ENCODE results near the gene CSNK1G2.

The CSNK1G2 gene

DNA sequence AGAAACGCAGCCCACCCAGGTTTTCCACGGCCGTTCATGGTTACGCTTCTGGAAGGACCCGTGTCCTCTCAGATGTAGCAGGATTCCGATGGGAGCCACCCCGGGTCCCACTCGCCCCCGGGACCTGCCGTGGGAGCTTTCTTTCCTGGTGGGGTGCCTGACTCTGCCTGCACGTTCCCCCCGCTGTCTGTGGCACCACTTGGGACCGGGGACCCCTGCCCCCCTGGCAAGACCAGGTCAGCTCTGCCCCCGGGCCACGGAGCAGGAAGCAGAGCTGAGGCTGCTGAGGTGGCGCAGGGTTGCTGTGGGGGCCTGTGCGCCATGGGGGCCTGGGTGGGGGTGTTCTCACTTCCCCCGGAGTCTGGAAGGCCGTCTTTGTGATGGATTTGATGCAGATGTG, 12.1 kb downstream of the CSNK1G2 start:
- H3K36me3 ChIP-seq (ENCODE audit: control insufficient read depth, insufficient read depth, low read length), result peaks cover 4% of the 10 kb centered on the region

DNA sequence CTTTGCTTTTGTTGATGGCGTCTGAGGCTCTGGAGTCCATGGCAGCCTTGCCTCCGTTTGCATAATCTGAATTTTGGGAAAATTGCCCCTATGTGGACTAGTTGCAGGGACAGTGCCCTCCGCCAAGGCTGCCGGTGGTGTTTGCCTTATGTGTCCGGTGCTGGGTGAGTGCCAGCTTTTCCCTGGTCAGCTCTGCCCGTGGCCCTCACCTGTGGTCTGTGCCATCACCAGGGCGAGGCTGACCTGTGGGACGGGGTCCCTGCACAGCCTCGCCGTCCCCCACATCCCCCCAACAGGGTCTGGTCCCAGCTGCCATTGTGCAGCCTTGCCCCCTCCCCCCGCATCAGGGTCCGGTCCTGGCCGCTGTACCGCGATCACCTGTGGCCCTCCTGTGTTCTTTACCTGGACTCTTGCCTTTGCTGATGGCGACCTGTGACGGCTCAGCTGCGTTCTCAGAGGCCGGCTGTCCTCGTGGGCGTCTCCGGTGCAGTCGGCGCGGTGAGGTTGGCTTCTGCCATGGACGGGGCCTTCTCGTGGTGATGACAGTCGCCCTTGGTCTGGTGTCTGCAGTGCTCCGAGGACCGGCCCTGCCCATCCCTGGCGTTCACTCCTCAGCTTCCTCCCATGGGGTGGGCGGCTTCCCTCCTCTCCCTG, 12.6 kb downstream of the CSNK1G2 start:
- no peaks in the 10 kb centered on the region for H3K27me3 ChIP-seq (ENCODE audit: control insufficient read depth, insufficient read depth, low read length)
- H3K4me3 ChIP-seq (ENCODE audit: low read length), result no peak overlapping the region
- no peaks in the 10 kb centered on the region for H3K4me1 ChIP-seq (ENCODE audit: control insufficient read depth, insufficient read depth, low read length)
- H3K27ac ChIP-seq (ENCODE audit: low read depth, low read length), result no peak overlapping the region
- H3K36me3 ChIP-seq (ENCODE audit: control insufficient read depth, insufficient read depth, low read length), result peaks cover 4% of the 10 kb centered on the region
- no peak overlapping the region for H3K9ac ChIP-seq (ENCODE audit: low read length)

More for the DNA sequence above, 12.1 kb downstream of the CSNK1G2 start:
- H3K4me1 ChIP-seq (ENCODE audit: control insufficient read depth, insufficient read depth, low read length), result no peaks in the 10 kb centered on the region
- no peak overlapping the region for H3K9ac ChIP-seq (ENCODE audit: low read length)
- H3K4me3 ChIP-seq (ENCODE audit: low read length), result no peak overlapping the region
- H3K27ac ChIP-seq (ENCODE audit: low read depth, low read length), result no peak overlapping the region
- H3K27me3 ChIP-seq (ENCODE audit: control insufficient read depth, insufficient read depth, low read length), result no peaks in the 10 kb centered on the region

DNA sequence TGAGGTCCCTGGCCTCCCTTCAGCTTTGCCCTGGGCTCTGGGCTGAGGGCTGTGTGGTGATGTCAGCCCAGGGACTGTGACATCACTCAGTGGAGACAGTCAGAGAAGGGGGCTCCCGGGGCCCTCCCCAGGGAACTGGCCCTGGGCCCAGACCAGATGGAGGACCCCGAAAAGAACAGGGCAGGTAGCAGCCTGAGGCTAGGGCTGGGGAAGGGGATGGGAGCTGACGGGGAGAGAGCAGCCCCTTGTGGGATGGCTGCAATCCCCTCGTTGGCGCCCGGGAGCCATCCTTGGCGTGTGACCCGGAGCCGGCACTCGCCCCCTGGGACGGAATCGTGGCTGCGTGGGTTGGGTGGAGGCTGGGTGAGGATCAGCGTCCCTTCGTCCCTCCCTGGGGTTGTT, 13.6 kb downstream of the CSNK1G2 start:
- H3K27me3 ChIP-seq (ENCODE audit: control insufficient read depth, insufficient read depth, low read length), result no peaks in the 10 kb centered on the region
- H3K9ac ChIP-seq (ENCODE audit: low read length), result no peak overlapping the region
- no peaks in the 10 kb centered on the region for H3K4me1 ChIP-seq (ENCODE audit: control insufficient read depth, insufficient read depth, low read length)
- no peak overlapping the region for H3K27ac ChIP-seq (ENCODE audit: low read depth, low read length)
- H3K36me3 ChIP-seq (ENCODE audit: control insufficient read depth, insufficient read depth, low read length), result peaks cover 4% of the 10 kb centered on the region
- H3K4me3 ChIP-seq (ENCODE audit: low read length), result no peak overlapping the region

DNA sequence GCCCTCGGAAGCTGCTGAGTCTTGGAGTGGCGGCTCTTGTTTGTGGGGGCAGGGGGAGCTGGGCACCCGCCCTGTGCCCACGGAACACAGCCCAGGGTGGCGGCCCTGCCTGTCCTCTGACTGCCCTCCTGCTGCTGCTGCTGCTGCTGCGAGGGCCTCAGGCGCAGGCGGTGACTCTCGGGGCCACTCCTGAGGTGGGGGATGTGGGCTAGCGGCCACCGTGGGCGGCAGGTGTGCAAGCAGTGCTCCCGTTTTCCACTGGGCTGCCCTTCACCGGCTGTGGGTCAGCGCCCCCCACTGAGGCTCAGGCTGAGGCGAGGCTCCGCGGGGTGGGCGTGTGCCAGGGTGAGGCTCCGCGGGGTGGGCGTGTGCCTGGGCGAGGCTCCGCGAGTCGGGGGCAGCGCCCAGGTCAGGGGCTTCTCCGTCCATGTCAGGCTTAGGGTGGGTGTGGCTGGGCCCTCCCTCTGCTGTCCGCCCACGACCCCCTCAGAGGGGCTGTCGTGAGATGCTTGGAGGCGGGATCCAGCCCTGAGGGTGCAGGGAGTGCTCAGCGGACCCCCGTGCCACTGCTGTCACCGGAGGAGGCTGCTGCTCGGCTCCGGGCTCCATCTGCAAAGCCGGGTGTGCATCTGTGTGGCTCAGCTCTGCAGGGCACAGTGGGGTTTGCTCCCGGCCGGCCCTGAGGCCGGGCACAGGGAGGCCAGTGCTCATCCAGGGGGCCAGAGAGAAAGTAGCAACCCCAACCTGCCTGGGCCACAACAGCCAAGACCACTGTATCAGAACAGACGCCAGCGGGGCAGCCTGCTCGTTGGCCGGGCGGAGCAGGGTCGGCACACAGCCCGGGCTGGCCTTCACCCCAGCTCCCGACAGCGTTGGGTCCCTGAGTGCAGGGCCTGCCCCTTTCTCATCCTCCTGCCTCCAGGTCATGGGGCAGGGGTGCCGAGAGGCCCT, 14.5 kb downstream of the CSNK1G2 start:
- Histone ChIP-seq H3K4me3 (ENCODE audit: low read length) (no peak overlapping the region), H3K36me3 (ENCODE audit: control insufficient read depth, insufficient read depth, low read length) (peaks cover 2% of the 10 kb centered on the region), H3K27ac (ENCODE audit: low read depth, low read length) (no peak overlapping the region), H3K27me3 (ENCODE audit: control insufficient read depth, insufficient read depth, low read length) (no peaks in the 10 kb centered on the region), H3K9ac (ENCODE audit: low read length) (no peak overlapping the region), H3K4me1 (ENCODE audit: control insufficient read depth, insufficient read depth, low read length) (no peaks in the 10 kb centered on the region)

DNA sequence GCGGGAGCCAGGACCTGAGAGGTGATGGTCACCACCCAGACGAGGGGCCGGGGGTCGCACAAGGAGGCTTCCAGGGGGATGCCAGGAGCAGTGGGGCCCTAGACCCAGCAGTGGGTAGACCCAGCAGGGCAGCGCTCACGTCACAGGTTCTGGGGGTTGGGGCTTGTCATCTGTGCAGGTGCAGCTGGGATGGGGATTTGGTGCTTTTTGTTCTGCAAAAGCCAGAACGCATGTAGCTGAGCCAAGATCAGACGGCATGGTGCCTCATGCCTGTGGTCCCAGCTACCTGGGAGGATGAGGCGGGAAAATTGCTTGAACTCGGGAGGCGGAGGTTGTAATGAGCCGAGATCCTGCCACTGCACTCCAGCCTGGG, 15.1 kb downstream of the CSNK1G2 start:
- H3K9ac ChIP-seq (ENCODE audit: low read length), result no peak overlapping the region
- H3K4me3 ChIP-seq (ENCODE audit: low read length), result no peak overlapping the region

DNA sequence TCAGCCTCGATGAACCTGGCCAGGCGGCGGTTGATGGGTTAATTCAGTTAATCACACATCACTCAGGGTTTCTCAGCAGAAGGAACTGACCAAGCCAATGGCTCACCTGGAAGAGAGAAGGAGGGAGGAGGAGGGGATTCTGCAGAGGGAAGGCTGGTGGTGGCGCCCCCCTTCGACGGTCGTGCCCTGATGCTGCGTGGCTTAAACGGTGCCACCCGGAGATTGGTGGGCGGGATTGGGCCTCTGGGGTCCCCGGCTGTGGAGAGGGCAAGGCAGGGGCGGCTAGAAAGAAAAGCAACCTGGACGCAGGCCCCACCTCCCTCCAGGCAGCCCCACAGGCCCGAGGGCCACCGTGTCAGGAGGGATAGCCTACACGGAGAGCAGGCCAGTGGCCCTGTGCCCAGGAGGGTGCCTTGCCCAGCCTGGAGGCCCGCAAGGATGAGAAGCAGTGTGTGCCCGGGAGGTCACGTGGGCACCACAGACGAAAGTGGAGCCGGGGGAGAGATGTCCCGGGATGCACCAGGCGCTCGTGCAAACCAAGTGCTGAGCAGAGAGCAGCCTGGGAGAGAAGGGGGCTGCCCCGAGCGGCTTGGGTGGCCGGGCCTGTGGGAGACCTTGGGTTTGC, 16.0 kb downstream of the CSNK1G2 start:
- H3K4me1 ChIP-seq (ENCODE audit: control insufficient read depth, insufficient read depth, low read length), result no peaks in the 10 kb centered on the region
- H3K27me3 ChIP-seq (ENCODE audit: control insufficient read depth, insufficient read depth, low read length), result no peaks in the 10 kb centered on the region
- no peak overlapping the region for H3K4me3 ChIP-seq (ENCODE audit: low read length)
- H3K36me3 ChIP-seq (ENCODE audit: control insufficient read depth, insufficient read depth, low read length), result peaks cover 2% of the 10 kb centered on the region
- H3K9ac ChIP-seq (ENCODE audit: low read length), result no peak overlapping the region
- H3K27ac ChIP-seq (ENCODE audit: low read depth, low read length), result peak overlapping the region; percentile 56

More for the DNA sequence above, 15.1 kb downstream of the CSNK1G2 start:
- H3K27me3 ChIP-seq (ENCODE audit: control insufficient read depth, insufficient read depth, low read length), result no peaks in the 10 kb centered on the region
- H3K4me1 ChIP-seq (ENCODE audit: control insufficient read depth, insufficient read depth, low read length), result no peaks in the 10 kb centered on the region
- no peak overlapping the region for H3K27ac ChIP-seq (ENCODE audit: low read depth, low read length)
- peaks cover 2% of the 10 kb centered on the region for H3K36me3 ChIP-seq (ENCODE audit: control insufficient read depth, insufficient read depth, low read length)

DNA sequence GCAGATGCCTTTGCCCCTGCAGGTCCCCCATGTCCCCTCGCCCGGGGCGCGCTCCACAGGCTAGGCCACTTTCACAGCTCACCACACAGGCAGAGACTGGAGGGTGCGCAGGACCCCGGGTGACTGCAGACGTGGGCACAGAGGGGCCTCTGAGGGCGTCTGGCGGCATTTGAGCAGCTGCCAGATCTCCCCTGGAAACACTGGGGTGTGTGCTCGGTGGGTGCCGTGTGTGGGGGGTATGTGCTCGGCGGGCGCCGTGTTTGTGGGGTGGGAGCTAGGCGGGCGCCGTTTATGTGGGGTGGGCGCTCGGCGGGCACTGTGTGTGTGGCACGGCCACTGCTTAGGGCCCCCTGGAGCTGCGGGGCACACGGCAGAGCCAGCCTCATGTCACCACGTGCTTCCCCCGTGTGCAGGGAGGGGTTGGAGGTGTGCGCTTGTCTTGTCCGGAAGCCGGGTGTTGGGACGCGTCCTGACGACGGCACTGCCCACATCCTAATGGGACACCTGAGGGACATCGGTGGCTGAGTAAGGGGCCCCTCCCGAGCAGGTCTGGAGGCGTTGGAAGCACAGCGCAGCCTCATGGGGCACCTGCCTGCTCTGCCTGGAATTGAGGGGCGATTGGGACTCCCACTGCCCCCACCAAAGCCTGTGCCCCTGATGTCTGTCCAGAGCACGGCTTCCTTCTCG, 16.7 kb downstream of the CSNK1G2 start:
- no peaks in the 10 kb centered on the region for H3K4me1 ChIP-seq (ENCODE audit: control insufficient read depth, insufficient read depth, low read length)
- H3K27ac ChIP-seq (ENCODE audit: low read depth, low read length), result peak overlapping the region; percentile 45
- H3K36me3 ChIP-seq (ENCODE audit: control insufficient read depth, insufficient read depth, low read length), result peaks cover 2% of the 10 kb centered on the region
- no peak overlapping the region for H3K4me3 ChIP-seq (ENCODE audit: low read length)
- H3K9ac ChIP-seq (ENCODE audit: low read length), result no peak overlapping the region
- H3K27me3 ChIP-seq (ENCODE audit: control insufficient read depth, insufficient read depth, low read length), result no peaks in the 10 kb centered on the region

DNA sequence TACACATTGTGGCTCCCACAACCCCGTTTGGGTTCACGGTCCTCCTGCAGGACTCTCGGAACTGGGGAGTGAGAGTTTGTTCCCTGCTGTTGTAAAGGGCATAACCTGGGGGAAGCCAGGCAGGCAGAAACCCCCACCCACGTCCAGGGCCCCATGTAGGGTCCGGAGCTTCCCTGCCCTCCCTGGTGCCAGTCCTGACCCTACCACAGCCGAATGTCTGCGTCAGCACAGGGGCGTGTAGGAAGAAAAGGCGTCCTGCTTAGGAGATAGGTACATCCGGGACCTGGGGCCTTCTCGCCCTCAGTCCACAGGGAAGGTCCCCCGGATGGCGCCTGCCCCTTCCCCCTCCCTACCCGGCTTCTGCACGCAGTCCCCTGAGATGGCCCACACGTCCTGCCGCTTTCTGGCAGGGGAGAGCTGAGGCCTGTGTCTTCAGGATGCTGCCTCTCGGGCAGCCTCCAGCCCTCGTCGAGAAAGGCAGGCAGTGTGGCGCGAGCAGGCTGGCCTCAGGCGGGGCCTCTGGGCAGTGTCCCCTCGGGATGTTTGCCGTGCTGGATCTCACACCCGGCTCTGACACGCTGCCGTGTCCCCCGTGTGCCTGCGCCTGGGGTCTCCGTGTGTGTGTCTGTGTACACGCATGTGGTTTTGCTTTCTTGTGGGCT, 19.1 kb downstream of the CSNK1G2 start:
- Histone ChIP-seq H3K9ac (ENCODE audit: low read length) (no peak overlapping the region), H3K4me1 (ENCODE audit: control insufficient read depth, insufficient read depth, low read length) (no peaks in the 10 kb centered on the region), H3K27ac (ENCODE audit: low read depth, low read length) (no peak overlapping the region), H3K27me3 (ENCODE audit: control insufficient read depth, insufficient read depth, low read length) (no peaks in the 10 kb centered on the region), H3K36me3 (ENCODE audit: control insufficient read depth, insufficient read depth, low read length) (no peaks in the 10 kb centered on the region), H3K4me3 (ENCODE audit: low read length) (no peak overlapping the region)

DNA sequence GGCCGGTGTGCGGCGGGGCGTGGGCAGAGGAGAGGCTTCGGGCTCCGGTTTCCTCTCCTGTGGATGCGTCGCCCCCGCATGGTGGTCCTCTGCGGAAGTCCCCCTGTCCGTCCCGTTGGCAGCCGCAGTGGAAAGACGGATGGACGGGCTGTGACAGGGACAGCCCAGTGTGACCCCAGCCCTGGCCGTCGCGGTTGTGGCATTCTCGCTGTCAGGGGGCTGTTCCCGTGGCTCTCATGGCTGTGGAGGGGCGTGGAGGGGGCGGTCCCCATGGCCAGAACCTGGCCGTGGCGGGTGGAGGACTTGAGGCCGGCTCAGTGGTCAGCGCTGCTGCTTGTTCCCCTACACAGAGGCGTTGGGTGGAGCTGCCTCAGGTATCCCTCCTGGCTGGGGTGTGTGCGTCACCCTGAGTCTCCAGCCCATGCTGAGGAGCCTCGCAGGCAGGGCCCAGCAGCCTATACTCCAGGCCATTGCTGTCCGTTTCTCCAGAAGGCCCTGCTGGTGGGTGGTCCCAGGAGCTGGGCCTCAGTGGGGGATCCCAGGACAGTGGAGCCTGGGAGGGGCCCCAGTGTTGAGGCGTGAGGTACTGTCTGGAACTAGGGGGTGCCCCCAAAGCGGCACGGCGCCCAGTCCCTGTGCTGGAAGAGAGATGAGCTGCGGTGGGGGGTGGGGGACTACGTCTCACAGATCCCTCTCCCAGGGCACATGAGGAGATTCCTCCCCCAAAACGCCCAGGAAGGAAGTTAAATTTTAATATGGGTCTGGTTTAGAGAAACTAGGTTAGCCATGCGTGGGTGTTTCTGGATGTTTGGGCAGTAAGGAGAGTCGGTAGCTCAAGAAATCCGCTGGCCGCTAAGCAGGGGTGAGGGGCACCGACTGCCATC, 20.3 kb downstream of the CSNK1G2 start:
- Histone ChIP-seq H3K9ac (ENCODE audit: low read length) (no peak overlapping the region), H3K27me3 (ENCODE audit: control insufficient read depth, insufficient read depth, low read length) (no peaks in the 10 kb centered on the region), H3K27ac (ENCODE audit: low read depth, low read length) (no peak overlapping the region)

DNA sequence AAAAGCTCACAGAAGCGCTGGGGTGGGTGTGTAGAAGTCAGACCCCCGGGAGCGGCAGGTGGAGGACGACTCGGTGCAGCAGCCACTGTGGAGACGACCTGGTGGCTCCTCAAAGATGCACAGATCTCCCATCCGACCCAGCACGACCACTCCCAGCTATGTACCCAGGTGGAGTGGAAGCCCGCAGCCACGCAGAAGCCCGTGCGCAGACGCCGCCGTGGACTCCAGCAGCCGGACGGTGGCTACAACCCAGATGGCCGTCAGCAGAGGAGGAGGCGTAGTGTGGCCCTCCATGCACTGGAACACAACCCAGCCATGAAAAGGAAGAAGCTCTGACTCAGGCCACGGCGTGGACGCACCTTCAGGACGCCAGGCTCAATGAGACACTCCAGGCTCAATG, 21.7 kb downstream of the CSNK1G2 start:
- Histone ChIP-seq H3K4me3 (ENCODE audit: low read length) (no peak overlapping the region), H3K36me3 (ENCODE audit: control insufficient read depth, insufficient read depth, low read length) (no peaks in the 10 kb centered on the region), H3K4me1 (ENCODE audit: control insufficient read depth, insufficient read depth, low read length) (no peaks in the 10 kb centered on the region)

More for the DNA sequence above, 20.3 kb downstream of the CSNK1G2 start:
- no peak overlapping the region for H3K4me3 ChIP-seq (ENCODE audit: low read length)
- no peaks in the 10 kb centered on the region for H3K36me3 ChIP-seq (ENCODE audit: control insufficient read depth, insufficient read depth, low read length)
- H3K4me1 ChIP-seq (ENCODE audit: control insufficient read depth, insufficient read depth, low read length), result no peaks in the 10 kb centered on the region

DNA sequence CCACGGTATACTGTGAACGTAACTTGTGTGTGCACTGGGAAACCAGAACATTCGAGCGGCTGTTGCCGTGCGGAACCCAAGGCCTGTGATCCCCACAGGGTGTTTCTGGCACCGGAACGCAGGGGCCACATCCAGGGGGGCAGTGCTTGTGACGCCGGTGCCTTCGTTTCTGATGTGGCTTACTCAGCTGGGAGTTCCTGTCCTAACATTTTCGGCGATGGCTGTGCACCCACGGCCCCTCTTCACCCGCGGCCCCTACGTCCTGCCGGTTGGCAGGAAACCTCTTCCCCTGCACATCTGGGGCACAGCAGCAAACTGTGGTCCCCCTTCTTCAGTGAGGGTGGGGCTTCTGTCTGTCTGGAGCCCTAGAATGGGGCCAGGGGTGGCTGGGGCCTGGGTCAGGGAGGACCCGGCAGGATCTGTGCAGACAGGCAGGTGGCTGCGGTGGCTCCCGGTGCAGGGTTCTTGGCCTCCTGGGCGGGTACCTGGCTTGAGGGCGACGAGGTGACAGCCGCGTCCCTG, 26.2 kb downstream of the CSNK1G2 start:
- Histone ChIP-seq H3K4me3 (ENCODE audit: low read length) (no peak overlapping the region), H3K27ac (ENCODE audit: low read depth, low read length) (no peak overlapping the region), H3K4me1 (ENCODE audit: control insufficient read depth, insufficient read depth, low read length) (no peaks in the 10 kb centered on the region), H3K9ac (ENCODE audit: low read length) (no peak overlapping the region), H3K27me3 (ENCODE audit: control insufficient read depth, insufficient read depth, low read length) (no peaks in the 10 kb centered on the region), H3K36me3 (ENCODE audit: control insufficient read depth, insufficient read depth, low read length) (no peaks in the 10 kb centered on the region)

More for the DNA sequence above, 21.7 kb downstream of the CSNK1G2 start:
- H3K27ac ChIP-seq (ENCODE audit: low read depth, low read length), result no peak overlapping the region
- no peak overlapping the region for H3K9ac ChIP-seq (ENCODE audit: low read length)
- H3K27me3 ChIP-seq (ENCODE audit: control insufficient read depth, insufficient read depth, low read length), result no peaks in the 10 kb centered on the region

All from rectal smooth muscle tissue (tissue), 1 donor.